Ovary (tissue), 9 donors: Measurements from ENCODE around the gene SEPTIN5. TPM values are rescaled to one million over a fixed set of nuclear protein-coding genes. Genes with fewer than 3 reads are reported as not detected.

Experiments
- DNase-seq, 5 donors: peaks; one replicate each; pipeline ENCODE4 v3.0.0-alpha.2; 2019 to 2020
- H3K27ac ChIP-seq, 2 donors: fragments of 200-600 bp; one replicate each; pipeline versions ENCODE4 v1.5.1 to v1.8.0; 2019 to 2022
- H3K27me3 ChIP-seq: fragments of 200-600 bp; one replicate; pipeline ENCODE4 v1.8.0; 2022
- H3K36me3 ChIP-seq: fragments of 200-600 bp; sonication (generic); one replicate; pipeline ENCODE4 v1.5.1; 2019
- H3K4me1 ChIP-seq: one replicate; pipeline ENCODE4 v1.8.1; 2013; ENCODE audit warnings: mild to moderate bottlenecking, moderate library complexity; ENCODE audit not compliant: insufficient read depth
- H3K4me3 ChIP-seq: fragments of 200-600 bp; sonication (generic); one replicate; pipeline ENCODE4 v1.5.1; 2017
- H3K9me3 ChIP-seq, 2 donors: fragments of 200-600 bp in 1 of 2; sonication (generic) in 1 of 2; one replicate each; pipeline versions ENCODE4 v1.5.1 to v1.8.1; 2013 to 2019; ENCODE audit warnings: mild to moderate bottlenecking in 1 of 2, moderate library complexity in 1 of 2
- EP300 ChIP-seq: sonication (generic); formaldehyde crosslinking; IDR thresholded peaks from one replicate; pipeline ENCODE4 v1.6.1; 2017; ENCODE audit warnings: antibody characterized with exemption
- POLR2A ChIP-seq: fragments of 450-650 bp; IDR thresholded peaks from one replicate; pipeline ENCODE4 v1.6.1; 2017; ENCODE audit warnings: antibody characterized with exemption, mild to moderate bottlenecking, moderate library complexity
- WGBS, 3 donors: extraction: QIAGEN DNeasy Blood & Tissue Kit in 1 of 3; methylation state at CpG; one replicate each; pipeline versions ENCODE4 v1.1.5 to v1.1.7; 2013 to 2017; 5-methylcytosine and 5-hydroxymethylcytosine counted together
- intact Hi-C, 4 donors: fragments of 100-400 bp; cut with DNase I; formaldehyde crosslinking; loops; one replicate each; pipeline versions ENCODE4 v1.11.0 to v1.15.1; 2022 to 2023
- polyA plus RNA-seq, 2 donors: library from polyadenylated mRNA; stranded (reverse); fragments of 200-250 nt in 1 of 2; fragments of 350-450 nt in 1 of 2; fragmentation: Illumina TruSeq in 1 of 2; extraction: RNeasy Lipid Tissue Mini Kit (QIAGEN cat#74804) in 1 of 2; gene quantifications; one replicate each; pipeline ENCODE4 v1.2.3, GENCODE V29; 2013 to 2014
- total RNA-seq, 7 donors: library from RNA; depleted of rRNA in 2 of 7; stranded (reverse); fragments of >200 nt in 2 of 7; fragmentation: NEBNext Ultra II Directional in 3 of 7; extraction: Animal tissue kit (Norgen Biotek cat#: 25700) in 3 of 7; gene quantifications; one replicate each; pipeline versions ENCODE4 v1.1.0 to v1.2.4, GENCODE V29; 2016 to 2023
- TF ChIP-seq, protein P1 (sequence below), 3 donors: fragments of 450-650 bp in 2 of 3; fragments of 200-600 bp in 1 of 3; IDR thresholded peaks; one replicate each; pipeline versions ENCODE4 v1.5.1 to v1.8.0; 2016 to 2022; ENCODE audit warnings: antibody characterized with exemption in 3 of 3, mild to moderate bottlenecking in 1 of 3
- donor health status: DM: no; HTN: no; CAD: no; lungs with moderate emphysema.
- donor health status: DM: no; HTN: no; CAD: no.
- donor health status: Bipolar disorder and iron deficiency.
- donor health status: DM: yes; HTN: yes; CAD: no.
- donor health status: DM: no; HTN: no; CAD: no.
- donor health status: DM: yes; HTN: yes; CAD: no.

The SEPTIN5 gene
- total and polyA plus RNA-seq, 9 donors: 21.0 to 55.0 (median 30.9) TPM

GRCh38 chr22:19770349-19771220, 56.3 kb downstream of the SEPTIN5 start:
- intact Hi-C loops: no loop called here
- Histone ChIP-seq H3K36me3 (no peaks in the 10 kb centered on the region), H3K4me3 (no peak overlapping the region), H3K27me3 (no peaks in the 10 kb centered on the region), H3K9me3 (no peaks in the 10 kb centered on the region), H3K4me1 (no peaks in the 10 kb centered on the region), H3K27ac (no peak overlapping the region)
- TF ChIP-seq POLR2A: no peak
- no peak for TF ChIP-seq EP300
- 77 to 85% (median 80%) methylated on average over 24 to 25 of the region's 25 CpGs for WGBS, 3 donors
- DNase-seq: peak in 1 of 5 donors; percentile 6

- no peak overlapping the region for H3K4me3 ChIP-seq
- TF ChIP-seq EP300 (no peak), POLR2A (no peak)
- TF ChIP-seq, protein P1, sequence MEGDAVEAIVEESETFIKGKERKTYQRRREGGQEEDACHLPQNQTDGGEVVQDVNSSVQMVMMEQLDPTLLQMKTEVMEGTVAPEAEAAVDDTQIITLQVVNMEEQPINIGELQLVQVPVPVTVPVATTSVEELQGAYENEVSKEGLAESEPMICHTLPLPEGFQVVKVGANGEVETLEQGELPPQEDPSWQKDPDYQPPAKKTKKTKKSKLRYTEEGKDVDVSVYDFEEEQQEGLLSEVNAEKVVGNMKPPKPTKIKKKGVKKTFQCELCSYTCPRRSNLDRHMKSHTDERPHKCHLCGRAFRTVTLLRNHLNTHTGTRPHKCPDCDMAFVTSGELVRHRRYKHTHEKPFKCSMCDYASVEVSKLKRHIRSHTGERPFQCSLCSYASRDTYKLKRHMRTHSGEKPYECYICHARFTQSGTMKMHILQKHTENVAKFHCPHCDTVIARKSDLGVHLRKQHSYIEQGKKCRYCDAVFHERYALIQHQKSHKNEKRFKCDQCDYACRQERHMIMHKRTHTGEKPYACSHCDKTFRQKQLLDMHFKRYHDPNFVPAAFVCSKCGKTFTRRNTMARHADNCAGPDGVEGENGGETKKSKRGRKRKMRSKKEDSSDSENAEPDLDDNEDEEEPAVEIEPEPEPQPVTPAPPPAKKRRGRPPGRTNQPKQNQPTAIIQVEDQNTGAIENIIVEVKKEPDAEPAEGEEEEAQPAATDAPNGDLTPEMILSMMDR (IDR thresholded peaks at IDR 0.05): no peak
- H3K27me3 ChIP-seq: no peaks in the 10 kb centered on the region
- H3K27ac ChIP-seq: no peak overlapping the region
- intact Hi-C loops: no loop called here
- DNase-seq: no peak
- H3K9me3 ChIP-seq: no peaks in the 10 kb centered on the region
- 39 to 66% (median 41%) methylated on average over 4 of the region's 4 CpGs for WGBS, 3 donors
- H3K36me3 ChIP-seq: no peaks in the 10 kb centered on the region
- H3K4me1 ChIP-seq: no peaks in the 10 kb centered on the region
These were observed 58.0 kb downstream of the SEPTIN5 start for GRCh38 chr22:19772422-19772672.

Other genes starting within 250 kb of the SEPTIN5 start
- 10 to 100 TPM; 19.9 to 52.9 (median 32.6) TPM for gene UFD1, start 235.3 kb upstream of the SEPTIN5 start, total RNA-seq
- gene UFD1, start 235.3 kb upstream of the SEPTIN5 start, polyA plus RNA-seq: 10 to 100 TPM; 57.5 to 84.5 TPM
- 1 to 10 TPM in 2 of 7 donors, under 1 TPM in 2, not detected in 3; 0.87 to 2.2 (median 1.1) TPM for gene CDC45, start 234.6 kb upstream of the SEPTIN5 start, total RNA-seq
- gene CDC45, start 234.6 kb upstream of the SEPTIN5 start, polyA plus RNA-seq: 1 to 10 TPM in 1 of 2 donors, under 1 TPM in 1; 0.46 to 1.4 TPM
- gene CLDN5, start 190.1 kb upstream of the SEPTIN5 start, total RNA-seq: 10 to 100 TPM; 16.4 to 62.7 (median 35.6) TPM
- 100 to 1,000 TPM in 1 of 2 donors, under 1 TPM in 1; 0.48 to 211 TPM for gene CLDN5, start 190.1 kb upstream of the SEPTIN5 start, polyA plus RNA-seq
- gene GP1BB, start 9.0 kb downstream of the SEPTIN5 start, total RNA-seq: 10 to 100 TPM in 1 of 7 donors, 1 to 10 TPM in 5, under 1 TPM in 1; 0.71 to 21.5 (median 8.4) TPM
- 1 to 10 TPM in 1 of 2 donors, not detected in 1; 3.7 TPM for gene GP1BB, start 9.0 kb downstream of the SEPTIN5 start, polyA plus RNA-seq
- gene TBX1, start 46.3 kb downstream of the SEPTIN5 start, total RNA-seq: 10 to 100 TPM in 1 of 7 donors, 1 to 10 TPM in 5, not detected in 1; 1.5 to 23.8 (median 2.9) TPM
- gene TBX1, start 46.3 kb downstream of the SEPTIN5 start, polyA plus RNA-seq: 1 to 10 TPM; 1.2 to 3.2 TPM
- 10 to 100 TPM in 2 of 7 donors, 1 to 10 TPM in 5; 3.1 to 14.9 (median 6.0) TPM for gene GNB1L, start 140.4 kb downstream of the SEPTIN5 start, total RNA-seq
- 1 to 10 TPM in 1 of 2 donors, not detected in 1; 5.1 TPM for gene GNB1L, start 140.4 kb downstream of the SEPTIN5 start, polyA plus RNA-seq
- 10 to 100 TPM in 6 of 7 donors, 1 to 10 TPM in 1; 9.1 to 54.3 (median 16.7) TPM for gene RTL10, start 140.4 kb downstream of the SEPTIN5 start, total RNA-seq
- gene RTL10, start 140.4 kb downstream of the SEPTIN5 start, polyA plus RNA-seq: 1 to 10 TPM; 7.1 to 7.3 TPM
- gene COMT, start 227.3 kb downstream of the SEPTIN5 start, total RNA-seq: 100 to 1,000 TPM; 143 to 194 (median 161) TPM
- 100 to 1,000 TPM in 1 of 2 donors, 10 to 100 TPM in 1; 23.1 to 200 TPM for gene COMT, start 227.3 kb downstream of the SEPTIN5 start, polyA plus RNA-seq
- 10 to 100 TPM; 21.3 to 37.3 (median 26.9) TPM for gene TXNRD2, start 227.3 kb downstream of the SEPTIN5 start, total RNA-seq
- gene TXNRD2, start 227.3 kb downstream of the SEPTIN5 start, polyA plus RNA-seq: 10 to 100 TPM; 21.3 to 37.8 TPM